Stimulated activated CD4-positive, alpha-beta T cell treated with anti-CD3 and anti-CD28 coated beads, Interleukin-2, amount 100 ng/mL, for 24 hours (primary cell): Measurements from ENCODE around the gene PYGO2.
"Not testable (repeated sequence)": the region's sequence is repeated elsewhere in the genome, so short reads cannot be mapped to it uniquely, and the experiment has no call there.

Source experiments
- DNase-seq, 2 donors: peaks; one replicate each; pipeline ENCODE4 v3.0.0-alpha.2; 2020

Gene PYGO2

DNA sequence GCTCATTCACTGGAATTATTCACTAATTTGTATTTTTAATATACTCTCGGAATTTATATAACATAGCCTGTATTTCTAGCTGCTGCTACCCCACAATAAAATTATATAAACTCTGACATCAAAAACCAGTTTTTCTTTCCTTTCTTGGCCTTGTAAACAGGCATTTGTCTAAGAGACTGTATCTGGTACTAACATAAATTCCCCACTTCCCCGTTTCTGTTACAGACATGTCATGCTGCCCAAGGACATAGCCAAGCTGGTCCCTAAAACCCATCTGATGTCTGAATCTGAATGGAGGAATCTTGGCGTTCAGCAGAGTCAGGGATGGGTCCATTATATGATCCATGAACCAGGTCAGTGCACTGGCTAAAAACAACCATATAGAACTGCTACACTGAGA is 16.2 kb upstream of the PYGO2 start:
- DNase-seq = not testable (repeated sequence)

DNA sequence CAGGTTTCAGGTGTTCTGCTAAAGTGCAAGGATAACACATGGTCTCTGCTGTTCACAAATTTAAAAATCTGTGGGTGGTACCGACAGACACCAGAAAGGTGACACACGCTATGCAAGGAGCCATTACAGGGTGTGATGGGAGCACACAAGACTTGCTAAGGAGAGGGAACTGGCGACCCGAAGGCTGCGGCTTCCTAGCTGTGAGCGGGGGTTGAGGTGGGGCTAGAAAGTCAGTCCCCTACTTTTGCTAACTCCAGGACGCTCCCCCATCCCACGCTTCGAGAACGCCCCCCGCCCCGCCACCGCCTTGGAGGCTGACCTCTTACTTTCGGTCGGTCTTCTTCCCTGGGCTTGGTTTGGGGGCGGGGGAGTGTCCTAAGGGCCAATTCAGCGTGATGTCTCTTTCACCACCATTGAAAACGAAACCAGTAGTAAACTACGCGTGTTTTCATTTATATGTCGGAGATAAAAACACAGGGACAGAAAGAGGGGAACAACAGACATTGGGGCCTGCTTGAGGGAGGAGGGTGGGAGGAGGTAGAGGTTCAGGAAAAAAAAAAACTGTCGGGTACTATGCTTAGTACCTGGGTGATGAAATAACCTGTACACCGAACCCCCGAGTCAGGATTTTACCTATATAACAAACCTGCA is 14.0 kb upstream of the PYGO2 start:
- DNase-seq = peak; percentile 70 to 73

GRCh38 chr1:154974808-154975408 is 13.3 kb upstream of the PYGO2 start:
- peak; percentile 93 to 94 for DNase-seq

DNA sequence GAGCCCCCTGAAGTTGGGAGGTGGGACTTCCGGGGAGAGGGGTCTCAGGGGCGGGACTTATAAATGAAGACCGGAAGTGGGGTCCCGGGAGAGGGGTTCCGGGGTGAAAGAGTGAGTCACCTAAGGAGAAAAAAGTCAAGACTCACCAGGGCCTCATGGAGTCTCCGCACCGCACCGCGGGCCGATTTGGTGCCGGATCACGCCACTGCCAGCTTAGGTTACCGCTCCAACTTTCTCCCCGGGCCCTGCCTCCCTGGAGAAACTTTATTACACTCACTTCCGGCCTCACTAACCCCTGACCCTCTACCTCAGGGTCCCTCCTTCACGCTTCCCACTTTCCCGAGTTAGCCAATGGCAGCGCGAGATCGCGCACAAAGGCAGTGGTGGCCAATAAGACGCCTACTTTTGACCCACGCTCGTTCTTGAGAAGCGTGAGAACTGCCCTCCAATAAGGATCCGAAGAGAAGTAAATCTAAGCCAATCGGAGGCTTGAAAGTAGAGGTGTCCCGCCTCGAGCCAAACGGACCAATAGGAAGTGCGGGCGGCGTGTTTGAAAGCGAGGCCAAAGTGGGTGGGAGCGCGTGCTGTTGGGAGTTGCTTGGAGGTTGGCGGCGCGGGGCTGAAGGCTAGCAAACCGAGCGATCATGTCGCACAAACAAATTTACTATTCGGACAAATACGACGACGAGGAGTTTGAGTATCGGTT is 12.7 kb upstream of the PYGO2 start, which contains the start of gene CKS1B:
Gene CKS1B, plus strand, starts transcription at position 580 of the 706 bp plus-strand sequence. Its CDS starts 65 bp downstream, at position 645.
- DNase-seq = peak; percentile 94

GRCh38 chr1:154973344-154974101 is 11.9 kb upstream of the PYGO2 start:
- DNase-seq = peak; percentile 94 to 97

DNA sequence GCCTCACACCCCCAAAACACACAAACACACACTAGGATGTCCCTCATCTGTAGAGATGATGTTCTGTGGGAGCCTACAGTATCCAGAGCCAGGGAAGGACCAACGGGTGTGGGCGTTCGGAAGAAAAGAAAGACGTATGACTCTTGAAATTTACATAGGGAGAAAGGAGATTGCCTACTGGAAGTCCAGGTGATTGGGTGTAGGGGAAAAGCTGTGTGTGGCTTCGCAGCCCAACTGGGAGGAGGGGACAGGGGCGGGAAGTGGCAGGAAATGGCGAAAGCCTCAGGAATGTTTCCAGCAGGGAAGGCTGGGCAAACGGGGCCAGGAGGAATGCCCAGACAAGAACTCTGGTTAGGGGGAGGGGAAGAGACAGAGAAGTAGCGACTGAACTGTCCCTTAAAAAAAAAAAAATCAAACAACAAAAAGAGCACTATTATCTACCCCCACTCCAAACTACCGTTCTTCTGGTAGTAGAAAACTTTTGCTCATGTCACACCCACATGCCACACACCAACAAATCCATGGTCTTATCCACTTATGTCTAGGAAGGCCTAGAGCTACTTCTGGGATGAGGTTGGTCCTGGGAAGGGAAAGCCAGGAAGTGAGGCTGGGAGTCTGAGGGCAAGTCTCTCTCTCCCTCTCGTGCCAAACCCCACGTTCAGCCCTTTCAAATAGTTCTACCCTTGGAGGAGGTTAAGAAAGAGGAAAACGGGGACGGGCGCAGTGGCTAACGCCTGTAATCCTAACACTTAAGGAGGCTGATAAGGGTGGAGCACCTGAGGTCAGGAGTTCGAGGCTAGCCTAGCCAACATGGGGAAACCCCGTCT is 11.1 kb upstream of the PYGO2 start:
- no peak for DNase-seq

DNA sequence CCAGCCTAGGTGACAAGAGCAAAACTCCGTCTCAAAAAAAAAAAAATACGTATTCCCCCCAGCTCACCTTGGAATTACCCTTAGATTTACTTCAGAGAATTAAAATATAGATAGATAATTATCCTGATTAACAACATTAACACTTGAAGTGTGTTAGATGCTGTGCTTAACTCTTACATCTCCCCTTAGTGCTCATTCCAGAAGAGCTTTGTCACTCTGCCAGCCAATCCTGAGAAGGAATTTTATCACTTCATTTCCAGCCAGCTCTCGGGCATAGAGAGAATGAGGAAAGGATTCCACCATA is 10.6 kb upstream of the PYGO2 start:
- no peak for DNase-seq

GRCh38 chr1:154971341-154971998 is 9.9 kb upstream of the PYGO2 start:
- no peak for DNase-seq

GRCh38 chr1:154970631-154971340 is 9.2 kb upstream of the PYGO2 start, which contains the start of gene SHC1:
TSS of gene SHC1 (minus strand) at chr1:154970747. CDS start at chr1:154970526, 221 bp downstream.
- peak; percentile 47 to 61 for DNase-seq

- no peak for DNase-seq
Observed at GRCh38 chr1:154969860-154970452, 8.4 kb upstream of the PYGO2 start.

DNA sequence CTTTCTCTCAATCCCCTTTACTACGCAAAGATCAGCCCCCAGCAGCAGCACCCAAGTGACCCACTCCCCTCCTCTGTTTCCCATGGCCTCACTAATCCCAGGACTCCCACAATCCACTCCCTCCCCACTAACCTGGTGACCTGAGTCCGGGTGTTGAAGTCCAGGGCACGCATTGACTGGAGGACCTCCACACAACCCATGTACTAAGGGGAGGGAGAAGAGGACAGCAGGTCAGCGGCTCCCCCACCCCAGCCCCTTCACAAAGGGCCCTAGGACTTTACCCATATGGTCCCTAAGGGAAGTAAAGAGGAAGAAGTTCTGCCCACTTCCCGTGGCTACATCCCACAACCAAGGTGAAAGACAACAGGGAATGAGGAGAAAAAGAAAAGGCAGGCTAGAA is 7.7 kb upstream of the PYGO2 start:
- no peak for DNase-seq

GRCh38 chr1:154968731-154969130 is 7.1 kb upstream of the PYGO2 start:
- DNase-seq = no peak

DNA sequence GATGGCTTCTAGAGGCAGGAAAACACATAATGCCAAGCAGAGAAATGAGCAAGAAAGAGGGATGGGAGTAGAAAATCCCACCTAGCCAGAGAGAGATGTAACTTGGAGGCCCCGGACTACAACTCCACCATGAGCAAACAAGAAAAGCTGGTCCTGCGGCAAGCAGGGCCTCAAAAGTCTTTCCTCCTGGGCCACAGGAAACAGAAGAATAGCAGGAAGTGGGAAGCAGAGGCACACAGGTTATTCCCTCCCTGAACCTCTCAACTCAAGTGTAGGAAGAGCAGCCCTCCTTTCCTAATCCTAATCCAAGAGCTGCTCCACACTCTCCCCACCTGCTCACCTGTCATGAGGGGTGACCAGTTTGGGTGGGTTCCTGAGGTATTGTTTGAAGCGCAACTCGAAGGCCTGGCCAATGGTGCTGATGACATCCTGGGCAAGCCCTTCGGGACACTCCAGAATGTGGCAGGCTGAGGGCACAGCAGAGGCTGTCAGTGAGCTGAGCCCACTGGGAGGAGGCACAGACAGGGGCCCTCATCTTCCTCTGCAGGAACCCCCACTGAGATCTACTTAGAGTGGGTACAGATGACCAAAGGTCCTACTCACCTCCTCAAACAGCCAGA is 5.9 kb upstream of the PYGO2 start:
- no peak for DNase-seq

DNA sequence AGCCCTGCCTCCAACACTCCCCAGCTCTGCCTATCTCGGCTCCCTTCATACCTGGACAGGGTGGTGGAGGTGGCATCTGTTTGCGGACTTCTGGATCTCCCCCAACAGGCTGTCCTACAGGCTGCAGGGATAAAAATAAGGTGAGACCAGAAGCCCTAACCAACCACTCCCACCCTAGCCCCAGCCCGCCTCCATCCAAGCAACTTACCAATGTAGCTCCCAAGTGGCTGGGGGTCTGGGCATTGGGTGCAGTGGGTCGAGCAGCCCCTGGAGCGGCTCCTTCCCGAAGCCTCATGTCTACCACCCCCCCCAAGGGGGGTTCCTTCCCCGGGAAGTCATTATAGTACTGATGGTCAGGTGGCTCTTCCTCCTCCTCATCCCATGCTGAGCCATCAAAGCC is 4.5 kb upstream of the PYGO2 start:
- DNase-seq = no peak

GRCh38 chr1:154964359-154964758 is 2.8 kb upstream of the PYGO2 start:
- no peak for DNase-seq

DNA sequence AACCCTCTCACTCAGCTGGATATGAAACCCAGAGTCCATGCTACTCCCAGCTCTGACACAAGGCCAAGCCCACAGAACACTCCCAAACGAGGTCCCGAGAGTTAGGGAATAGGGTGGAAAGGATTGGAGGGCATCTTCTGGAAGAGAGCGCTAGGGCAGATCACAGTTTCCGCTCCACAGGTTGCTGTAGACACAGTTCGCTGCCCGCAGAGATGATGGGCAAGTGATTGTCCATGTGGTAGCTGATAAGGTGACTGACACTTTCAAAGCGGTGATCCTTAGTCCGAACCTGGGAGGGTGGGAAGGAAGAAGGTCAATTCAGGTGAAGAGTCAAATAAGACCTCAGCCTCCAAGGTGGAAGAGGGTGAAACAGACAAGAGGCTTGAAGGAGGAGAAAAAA is 2.1 kb upstream of the PYGO2 start:
- DNase-seq = no peak

DNA sequence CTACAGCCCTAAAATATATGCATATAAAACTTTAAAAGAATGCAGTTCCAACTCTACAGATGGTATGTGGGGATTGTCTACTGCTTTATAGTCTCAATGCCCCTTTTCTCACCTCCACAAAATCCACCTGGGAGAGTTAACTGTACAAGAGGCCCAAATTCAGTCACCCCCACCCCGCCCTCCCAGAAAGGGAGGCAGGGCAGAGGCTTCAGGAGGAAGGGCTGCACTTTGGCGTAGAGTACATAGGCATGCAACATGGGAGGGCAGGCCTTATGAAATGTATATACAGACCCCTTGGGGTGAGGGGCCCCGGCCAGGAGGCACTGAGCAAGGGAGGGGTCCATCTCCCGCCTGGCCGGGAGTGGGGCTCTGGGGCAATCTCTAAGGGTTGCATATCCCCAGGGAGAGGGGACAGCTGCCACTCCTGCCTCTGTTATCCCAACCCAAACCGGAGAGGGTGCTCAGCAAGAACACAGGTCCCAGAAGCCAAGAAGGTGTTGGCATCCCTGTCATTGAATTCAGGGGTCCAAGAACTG is 1.3 kb upstream of the PYGO2 start:
- DNase-seq = no peak

GRCh38 chr1:154962156-154962749 is 671 bp upstream of the PYGO2 start:
- DNase-seq = no peak

GRCh38 chr1:154960446-154961136 is 991 bp downstream of the PYGO2 start:
- no peak for DNase-seq
